ENCODE data around the gene PPP1R11. TPM values are rescaled to one million over a fixed set of nuclear protein-coding genes. Genes with fewer than 3 reads are reported as not detected.
A peak's percentile ranks its signal among the peaks of the same experiment; 100 is the strongest.

The PPP1R11 gene
- total RNA-seq, 1 donor from 2014 or later: 45.3 TPM

DNA sequence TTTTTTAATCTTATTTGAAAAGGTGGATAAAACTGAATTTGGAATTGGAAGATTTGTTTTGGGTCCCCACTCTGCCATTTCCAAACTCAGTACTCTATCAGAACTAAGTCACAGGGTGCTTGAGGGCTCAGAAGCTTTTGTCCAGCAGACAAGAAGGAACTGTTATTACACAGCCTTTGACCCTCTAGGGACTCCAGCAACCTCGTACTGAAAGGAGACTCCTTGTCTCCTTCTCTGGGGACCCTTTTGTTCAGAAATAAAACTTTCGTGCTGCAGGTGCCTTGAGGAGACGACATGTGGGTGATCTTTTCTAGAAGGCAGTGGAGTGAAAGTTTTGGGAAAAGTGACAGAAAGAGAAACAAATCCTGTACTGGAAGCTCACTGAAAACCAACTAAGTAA, 13.3 kb upstream of the PPP1R11 start:
- H3K27me3 ChIP-seq (ENCODE audit: low read depth): no peaks in the 10 kb centered on the region
- TF ChIP-seq, protein P1, sequence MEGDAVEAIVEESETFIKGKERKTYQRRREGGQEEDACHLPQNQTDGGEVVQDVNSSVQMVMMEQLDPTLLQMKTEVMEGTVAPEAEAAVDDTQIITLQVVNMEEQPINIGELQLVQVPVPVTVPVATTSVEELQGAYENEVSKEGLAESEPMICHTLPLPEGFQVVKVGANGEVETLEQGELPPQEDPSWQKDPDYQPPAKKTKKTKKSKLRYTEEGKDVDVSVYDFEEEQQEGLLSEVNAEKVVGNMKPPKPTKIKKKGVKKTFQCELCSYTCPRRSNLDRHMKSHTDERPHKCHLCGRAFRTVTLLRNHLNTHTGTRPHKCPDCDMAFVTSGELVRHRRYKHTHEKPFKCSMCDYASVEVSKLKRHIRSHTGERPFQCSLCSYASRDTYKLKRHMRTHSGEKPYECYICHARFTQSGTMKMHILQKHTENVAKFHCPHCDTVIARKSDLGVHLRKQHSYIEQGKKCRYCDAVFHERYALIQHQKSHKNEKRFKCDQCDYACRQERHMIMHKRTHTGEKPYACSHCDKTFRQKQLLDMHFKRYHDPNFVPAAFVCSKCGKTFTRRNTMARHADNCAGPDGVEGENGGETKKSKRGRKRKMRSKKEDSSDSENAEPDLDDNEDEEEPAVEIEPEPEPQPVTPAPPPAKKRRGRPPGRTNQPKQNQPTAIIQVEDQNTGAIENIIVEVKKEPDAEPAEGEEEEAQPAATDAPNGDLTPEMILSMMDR (IDR thresholded peaks at IDR 0.05; ENCODE audit: borderline replicate concordance): no peak
- H3K4me1 ChIP-seq: no peaks in the 10 kb centered on the region
- H3K27ac ChIP-seq (replicated peaks): no peak overlapping the region
- no peak for DNase-seq
- H3K36me3 ChIP-seq: peaks cover 36% of the 10 kb centered on the region
- no peak overlapping the region for H3K4me3 ChIP-seq
- no peaks in the 10 kb centered on the region for H3K9me3 ChIP-seq (replicated peaks)
- intact Hi-C loops (cut with micrococcal nuclease): no loop called here

DNA sequence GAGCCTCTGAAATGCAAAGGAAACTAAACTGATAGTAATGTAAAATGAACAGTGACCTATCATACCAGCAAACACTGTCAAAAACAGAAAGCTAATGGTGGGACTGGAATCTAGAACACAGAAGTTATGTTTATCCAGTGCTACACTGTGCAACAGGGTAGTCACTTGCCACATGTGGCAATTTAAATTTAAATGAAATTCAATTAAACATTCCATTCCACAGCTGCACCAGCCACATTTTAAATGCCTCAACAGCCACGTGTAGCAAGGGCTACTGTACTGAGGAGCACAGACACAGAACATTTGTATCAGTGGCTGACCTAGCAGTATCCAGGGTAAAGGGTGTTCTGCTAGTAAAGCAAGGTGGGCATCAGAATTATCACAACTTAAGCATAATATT, 11.5 kb upstream of the PPP1R11 start:
- DNase-seq: no peak
- Histone ChIP-seq H3K27me3 (ENCODE audit: low read depth) (no peaks in the 10 kb centered on the region), H3K9me3 (replicated peaks) (no peaks in the 10 kb centered on the region), H3K36me3 (peaks cover 33% of the 10 kb centered on the region), H3K27ac (replicated peaks) (no peak overlapping the region), H3K4me1 (peaks cover 11% of the 10 kb centered on the region), H3K4me3 (no peak overlapping the region)
- intact Hi-C loops (cut with micrococcal nuclease): no loop called here
- TF ChIP-seq, protein P1 (IDR thresholded peaks at IDR 0.05; ENCODE audit: borderline replicate concordance): no peak

DNA sequence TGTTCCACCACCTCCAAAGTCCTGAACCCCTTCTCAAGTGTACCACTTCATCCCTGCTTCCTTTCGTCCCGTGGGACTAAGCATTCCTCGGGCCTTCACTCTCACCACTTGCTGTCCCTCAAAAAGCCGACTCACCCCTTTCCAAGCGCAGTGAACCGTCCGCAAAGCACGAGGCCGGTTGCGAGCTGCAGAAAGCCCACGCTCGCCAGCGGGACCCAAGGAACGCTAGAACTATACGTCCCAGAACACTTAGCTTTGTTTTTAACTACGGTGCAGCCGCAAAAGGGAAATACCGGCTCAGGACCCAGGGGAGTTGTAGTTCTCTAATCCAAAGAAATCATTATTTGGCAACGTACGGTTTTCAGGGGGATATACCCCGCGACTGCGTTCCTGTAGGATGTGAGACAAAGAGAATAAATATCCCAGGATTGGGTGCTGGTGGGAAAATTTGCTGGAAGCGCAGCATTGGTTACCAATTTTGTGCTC, 6.3 kb upstream of the PPP1R11 start:
- TF ChIP-seq, protein P1 (IDR thresholded peaks at IDR 0.05; ENCODE audit: borderline replicate concordance): no peak
- Histone ChIP-seq H3K9me3 (replicated peaks) (no peaks in the 10 kb centered on the region), H3K27me3 (ENCODE audit: low read depth) (no peaks in the 10 kb centered on the region), H3K36me3 (peaks cover 32% of the 10 kb centered on the region), H3K4me3 (peak overlapping the region; percentile 84), H3K27ac (replicated peaks) (peak overlapping the region; percentile 94), H3K4me1 (peaks cover 37% of the 10 kb centered on the region)
- DNase-seq: no peak
- intact Hi-C loops (cut with micrococcal nuclease): no loop called here

DNA sequence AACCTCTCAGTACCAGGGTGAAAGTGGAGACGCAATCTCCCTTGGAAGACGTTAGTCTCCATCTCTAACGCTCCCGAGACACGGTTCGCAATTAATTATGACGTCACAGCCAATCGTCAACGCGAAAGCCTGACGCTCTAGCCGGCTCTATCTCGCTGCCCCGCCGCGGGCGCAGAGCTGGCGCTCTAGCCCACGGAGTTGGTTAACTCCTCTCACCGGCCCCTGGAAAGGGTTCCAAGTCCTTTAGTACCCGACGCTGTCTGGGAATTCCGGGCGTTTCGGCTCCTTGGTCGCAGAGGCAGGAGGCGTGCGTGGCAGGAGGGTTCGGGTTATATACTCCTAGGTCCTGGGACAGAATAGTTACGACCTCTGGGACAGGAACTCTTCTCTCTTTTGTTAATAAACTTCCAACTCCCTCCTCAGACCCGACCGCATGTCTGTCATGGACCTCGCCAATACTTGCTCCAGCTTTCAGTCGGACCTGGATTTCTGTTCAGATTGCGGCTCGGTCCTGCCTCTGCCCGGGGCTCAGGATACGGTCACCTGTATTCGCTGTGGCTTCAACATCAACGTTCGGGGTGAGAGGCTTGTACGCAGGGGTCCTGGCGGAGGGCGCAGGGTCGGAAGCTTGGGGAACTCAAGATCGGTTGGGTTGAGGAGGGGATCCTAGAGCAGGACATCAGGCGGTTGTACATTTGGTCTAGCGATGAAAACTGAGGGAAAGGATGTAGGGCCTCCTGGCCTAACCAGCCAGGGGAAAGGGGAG, 5.7 kb upstream of the PPP1R11 start, which contains the start of gene POLR1H:
Gene POLR1H, plus strand, starts transcription at position 174 of the 766 bp plus-strand sequence. Its CDS starts 260 bp downstream, at position 434.
- H3K36me3 ChIP-seq: peaks cover 26% of the 10 kb centered on the region
- peak; percentile 91 for DNase-seq
- intact Hi-C loops (cut with micrococcal nuclease): no loop called here
- no peaks in the 10 kb centered on the region for H3K9me3 ChIP-seq (replicated peaks)
- peaks cover 44% of the 10 kb centered on the region for H3K4me1 ChIP-seq
- no peaks in the 10 kb centered on the region for H3K27me3 ChIP-seq (ENCODE audit: low read depth)
- TF ChIP-seq, protein P1 (IDR thresholded peaks at IDR 0.05; ENCODE audit: borderline replicate concordance): no peak
- peak within 1 kb of the TSS; percentile 94 for H3K27ac ChIP-seq (replicated peaks)
- peak within 1 kb of the TSS; percentile 84 for H3K4me3 ChIP-seq

DNA sequence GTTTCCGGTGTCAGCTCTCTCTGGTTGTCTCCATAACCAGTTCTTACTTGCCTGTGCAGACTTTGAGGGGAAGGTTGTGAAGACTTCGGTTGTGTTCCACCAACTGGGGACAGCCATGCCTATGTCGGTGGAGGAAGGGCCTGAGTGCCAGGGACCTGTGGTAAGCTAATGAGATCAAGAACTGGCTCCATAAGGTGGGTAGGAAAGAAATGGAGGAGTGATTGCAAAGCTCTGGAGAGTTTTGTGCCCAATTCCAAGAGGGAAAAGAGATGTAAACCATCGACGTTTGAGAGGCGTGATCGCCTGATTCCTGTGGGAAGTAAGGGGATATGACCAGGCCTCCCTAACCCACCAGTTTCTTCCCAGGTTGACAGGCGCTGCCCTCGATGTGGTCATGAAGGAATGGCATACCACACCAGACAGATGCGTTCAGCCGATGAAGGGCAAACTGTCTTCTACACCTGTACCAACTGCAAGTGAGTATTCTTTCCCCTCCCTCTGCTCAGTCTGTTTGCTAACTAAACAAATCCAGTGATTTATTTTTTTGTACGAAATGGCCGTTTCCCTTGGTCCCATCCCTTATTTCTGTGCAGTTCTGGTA, 5.0 kb upstream of the PPP1R11 start:
- peak overlapping the region; percentile 94 for H3K27ac ChIP-seq (replicated peaks)
- H3K4me3 ChIP-seq: peak overlapping the region; percentile 84
- peaks cover 49% of the 10 kb centered on the region for H3K4me1 ChIP-seq
- H3K36me3 ChIP-seq: peaks cover 21% of the 10 kb centered on the region
- H3K27me3 ChIP-seq (ENCODE audit: low read depth): no peaks in the 10 kb centered on the region
- TF ChIP-seq, protein P1 (IDR thresholded peaks at IDR 0.05; ENCODE audit: borderline replicate concordance): no peak
- intact Hi-C loops (cut with micrococcal nuclease): no loop called here
- no peaks in the 10 kb centered on the region for H3K9me3 ChIP-seq (replicated peaks)
- DNase-seq: no peak

Data from left ventricle myocardium inferior (tissue), 1 donor.